PC-3 (cell line): ENCODE data around the gene KDF1. TPM values are rescaled to one million over a fixed set of nuclear protein-coding genes. Genes with fewer than 3 reads are reported as not detected.

Experiments used
- ATAC-seq: fragments of 200-7000 bp; cut with Tn5 transposase; 2 replicates; pipeline ENCODE4 v1.9.1; 2020; ENCODE audit warnings: mild to moderate bottlenecking, moderate library complexity
- BruUV-seq: library from RNA; stranded (reverse); fragments of 400-500 nt; replicated peaks from 2 replicates; lab custom pipeline; 2021; lab: Mats Ljungman, UMichigan
- CTCF ChIA-PET: fragments of 300-600 bp; sonication (Branson Sonifier 250); formaldehyde crosslinking; loops from one replicate; lab custom pipeline; 2022; ENCODE audit warnings: antibody characterized with exemption; lab: Charles Lee
- POLR2A ChIA-PET: fragments of 300-600 bp; sonication (Branson Sonifier 250); formaldehyde crosslinking; loops from one replicate; lab custom pipeline; 2022; ENCODE audit warnings: antibody characterized with exemption; ENCODE audit not compliant: unreplicated experiment; lab: Charles Lee
- DNase-seq: peaks from one replicate; pipeline ENCODE4 v3.0.0-alpha.2; 2015
- H2AFZ ChIP-seq: fragments of 300-600 bp; sonication (generic); 2 replicates; pipeline ENCODE4 v1.6.0; 2016; ENCODE audit warnings: antibody characterized with exemption, low read length
- H3F3A ChIP-seq: fragments of 300-600 bp; sonication (generic); one replicate; pipeline ENCODE4 v1.6.0; 2017; ENCODE audit warnings: antibody characterized with exemption, low read length, control low read depth, mild to moderate bottlenecking; ENCODE audit not compliant: unreplicated experiment
- H3K27ac ChIP-seq: fragments of 300-600 bp; sonication (generic); 2 replicates; pipeline ENCODE4 v1.5.1; 2016; ENCODE audit warnings: mild to moderate bottlenecking, low read length
- H3K27me3 ChIP-seq: fragments of 300-600 bp; sonication (generic); 2 replicates; pipeline ENCODE4 v1.6.1; 2016; ENCODE audit warnings: low read length, mixed read lengths
- H3K36me3 ChIP-seq: fragments of 300-600 bp; sonication (generic); 2 replicates; pipeline ENCODE4 v1.6.1; 2016; ENCODE audit warnings: low read depth, mixed run types, low read length, mixed read lengths
- H3K4me1 ChIP-seq: fragments of 300-600 bp; sonication (generic); 2 replicates; pipeline ENCODE4 v1.5.1; 2016; ENCODE audit warnings: low read length; ENCODE audit not compliant: insufficient read depth
- H3K4me2 ChIP-seq: fragments of 300-600 bp; sonication (generic); 2 replicates; pipeline ENCODE4 v1.6.0; 2016; ENCODE audit warnings: low read length
- H3K4me3 ChIP-seq: fragments of 300-600 bp; sonication (generic); 2 replicates; pipeline ENCODE4 v1.5.1; 2016; ENCODE audit warnings: mild to moderate bottlenecking, low read length, mixed read lengths
- H3K79me2 ChIP-seq: fragments of 300-600 bp; sonication (generic); 2 replicates; pipeline ENCODE4 v1.6.1; 2017; ENCODE audit warnings: low read length, mixed read lengths
- H3K9ac ChIP-seq: fragments of 300-600 bp; sonication (generic); 2 replicates; pipeline ENCODE4 v1.6.0; 2016; ENCODE audit warnings: mild to moderate bottlenecking, low read length
- H3K9me2 ChIP-seq: fragments of 300-600 bp; sonication (generic); replicated peaks from 2 replicates; pipeline ENCODE4 v1.6.1; 2016; ENCODE audit warnings: mixed run types, low read length, mixed read lengths
- H3K9me3 ChIP-seq: fragments of 300-600 bp; sonication (generic); 2 replicates; pipeline ENCODE4 v1.6.1; 2016; ENCODE audit warnings: low read length, mixed read lengths
- H4K20me1 ChIP-seq: fragments of 300-600 bp; sonication (generic); 2 replicates; pipeline ENCODE4 v1.6.1; 2016; ENCODE audit warnings: low read length, mixed read lengths
- EZH2 ChIP-seq: fragments of 300-600 bp; sonication (generic); IDR thresholded peaks from one replicate; pipeline ENCODE4 v1.6.1; 2017; ENCODE audit warnings: antibody characterized with exemption, mild to moderate bottlenecking, low read length; ENCODE audit not compliant: unreplicated experiment
- EZH2phosphoT487 ChIP-seq: fragments of 300-600 bp; sonication (generic); IDR thresholded peaks from 2 replicates; pipeline ENCODE4 v1.6.1; 2018; ENCODE audit warnings: mild to moderate bottlenecking, antibody characterized with exemption, low read length, borderline replicate concordance
- intact Hi-C: fragments of 100-400 bp; cut with micrococcal nuclease; formaldehyde crosslinking; loops from 2 replicates; pipeline ENCODE4 v1.9.0; 2023
- total RNA-seq: library from RNA; depleted of rRNA; stranded (reverse); fragments of >200 nt; gene quantifications from 2 replicates; pipeline ENCODE4 v1.2.3, GENCODE V29; 2014
- TF ChIP-seq, protein P1 (sequence below): fragments of 300-600 bp; sonication (generic); conservative IDR thresholded peaks from 2 replicates; pipeline ENCODE4 v1.5.1; 2017; ENCODE audit warnings: antibody characterized with exemption, low read depth, mild to moderate bottlenecking, low read length

Gene KDF1
- total RNA-seq, 1 experiment from 2014 or later = 22.9 TPM

DNA sequence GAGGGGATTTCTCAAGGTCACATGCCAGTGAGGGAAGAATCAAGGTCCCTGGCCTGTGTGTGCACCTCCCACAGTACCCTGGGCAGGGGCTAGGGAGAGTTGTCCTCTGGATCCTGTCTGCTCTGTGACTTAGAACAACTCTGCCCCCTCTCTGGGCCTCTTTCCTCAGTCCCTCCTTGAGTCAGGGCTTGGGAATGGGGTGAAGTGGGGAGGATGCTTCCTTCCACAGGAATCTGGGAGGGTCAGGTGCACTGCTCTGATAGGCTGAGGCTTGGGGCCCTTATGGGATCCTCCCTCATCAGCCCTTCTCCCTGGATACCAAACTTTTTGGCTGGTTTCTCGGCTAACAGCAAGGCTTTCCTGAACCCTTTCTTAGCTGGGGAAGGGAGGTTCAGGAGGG is 35.8 kb upstream of the KDF1 start:
- H3F3A ChIP-seq = peaks cover 19% of the 10 kb centered on the region
- H3K4me2 ChIP-seq = peak overlapping the region; percentile 90
- H3K4me1 ChIP-seq = peaks cover 74% of the 10 kb centered on the region
- BruUV-seq = no TSS peak
- ATAC-seq (peak; percentile 5; the same call in 1 of the 2 replicates), DNase-seq (peak; percentile 71)
- H3K9me3 ChIP-seq = no peaks in the 10 kb centered on the region
- peak overlapping the region; percentile 82; the same call in 1 of the 2 replicates for H3K9ac ChIP-seq
- POLR2A ChIA-PET = no interaction called here
- H2AFZ ChIP-seq = no peak overlapping the region
- no peaks in the 10 kb centered on the region for H3K9me2 ChIP-seq
- TF ChIP-seq EZH2phosphoT487 = no peak
- no peak for TF ChIP-seq EZH2
- TF ChIP-seq, protein P1, sequence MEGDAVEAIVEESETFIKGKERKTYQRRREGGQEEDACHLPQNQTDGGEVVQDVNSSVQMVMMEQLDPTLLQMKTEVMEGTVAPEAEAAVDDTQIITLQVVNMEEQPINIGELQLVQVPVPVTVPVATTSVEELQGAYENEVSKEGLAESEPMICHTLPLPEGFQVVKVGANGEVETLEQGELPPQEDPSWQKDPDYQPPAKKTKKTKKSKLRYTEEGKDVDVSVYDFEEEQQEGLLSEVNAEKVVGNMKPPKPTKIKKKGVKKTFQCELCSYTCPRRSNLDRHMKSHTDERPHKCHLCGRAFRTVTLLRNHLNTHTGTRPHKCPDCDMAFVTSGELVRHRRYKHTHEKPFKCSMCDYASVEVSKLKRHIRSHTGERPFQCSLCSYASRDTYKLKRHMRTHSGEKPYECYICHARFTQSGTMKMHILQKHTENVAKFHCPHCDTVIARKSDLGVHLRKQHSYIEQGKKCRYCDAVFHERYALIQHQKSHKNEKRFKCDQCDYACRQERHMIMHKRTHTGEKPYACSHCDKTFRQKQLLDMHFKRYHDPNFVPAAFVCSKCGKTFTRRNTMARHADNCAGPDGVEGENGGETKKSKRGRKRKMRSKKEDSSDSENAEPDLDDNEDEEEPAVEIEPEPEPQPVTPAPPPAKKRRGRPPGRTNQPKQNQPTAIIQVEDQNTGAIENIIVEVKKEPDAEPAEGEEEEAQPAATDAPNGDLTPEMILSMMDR = no peak
- peak overlapping the region; percentile 27 for H3K27ac ChIP-seq
- peaks cover 57% of the 10 kb centered on the region for H3K79me2 ChIP-seq
- intact Hi-C loops = loop anchor here (2.0 kb wide), 2 partner anchors 35 to 101 kb away; no protein-coding TSS in a partner anchor
- H3K27me3 ChIP-seq = no peaks in the 10 kb centered on the region
- H4K20me1 ChIP-seq = peaks cover 27% of the 10 kb centered on the region
- CTCF ChIA-PET = interaction anchor here (0.8 kb wide), 1 partner anchor 34 kb away, joined by 3 read pairs; no protein-coding TSS in a partner anchor
- peak overlapping the region; percentile 88 for H3K4me3 ChIP-seq
- peaks cover 12% of the 10 kb centered on the region for H3K36me3 ChIP-seq

DNA sequence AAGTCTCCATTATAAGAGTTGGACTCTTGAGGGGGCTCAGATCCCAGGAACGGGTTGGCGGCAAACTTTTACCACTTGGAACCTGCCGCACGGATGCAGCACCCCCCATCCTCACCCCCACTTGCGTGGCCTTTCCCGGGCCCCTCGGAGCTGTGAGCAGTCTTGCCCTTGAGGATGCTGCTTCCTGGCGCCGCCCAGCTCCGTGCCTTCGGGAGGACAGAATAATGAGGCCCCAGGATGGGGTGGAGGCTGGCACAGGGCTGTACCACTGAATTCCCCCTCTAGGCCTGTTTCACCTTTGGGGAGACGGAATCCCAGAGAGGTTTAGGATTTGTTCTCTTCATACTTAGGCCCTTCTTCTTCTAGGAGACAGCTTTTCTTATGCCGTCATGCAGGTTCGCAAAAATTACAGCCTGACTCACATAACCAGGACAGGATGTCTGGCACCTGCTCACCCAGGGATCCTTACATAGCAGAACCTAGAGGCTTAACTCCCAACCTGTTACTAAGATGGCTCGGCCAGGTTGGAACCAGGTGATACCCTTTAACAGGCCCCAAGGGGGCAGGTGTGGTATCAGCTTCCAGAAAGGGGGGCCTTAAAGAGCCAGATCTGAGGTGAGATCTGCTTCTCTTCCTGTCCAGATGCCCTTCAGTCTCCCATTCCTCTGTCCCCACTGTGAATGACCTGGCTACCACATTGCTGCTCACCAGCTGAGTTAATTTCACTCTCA is 34.7 kb upstream of the KDF1 start:
- Histone ChIP-seq H3K4me3 (peak overlapping the region; percentile 88), H3K36me3 (peaks cover 12% of the 10 kb centered on the region), H3K79me2 (peaks cover 56% of the 10 kb centered on the region), H3K4me1 (peaks cover 70% of the 10 kb centered on the region), H3F3A (peaks cover 23% of the 10 kb centered on the region), H3K27me3 (no peaks in the 10 kb centered on the region), H2AFZ (no peak overlapping the region), H3K9me3 (no peaks in the 10 kb centered on the region), H3K27ac (peak overlapping the region; percentile 49), H3K9ac (peak overlapping the region; percentile 82), H3K4me2 (peak overlapping the region; percentile 90), H4K20me1 (peaks cover 27% of the 10 kb centered on the region), H3K9me2 (no peaks in the 10 kb centered on the region)
- ChIA-PET CTCF (interaction anchor here (0.5 kb wide), 2 partner anchors 12 to 29 kb away, joined by 3 to 5 read pairs; no protein-coding TSS in a partner anchor), POLR2A (interaction anchor here (0.5 kb wide), 1 partner anchor 28 kb away, joined by 10 read pairs; no protein-coding TSS in a partner anchor)
- TF ChIP-seq EZH2 (no peak), EZH2phosphoT487 (no peak)
- TF ChIP-seq, protein P1 = no peak
- DNase-seq (peak; percentile 56), ATAC-seq (no peak)
- TSS peak; percentile 36 for BruUV-seq
- intact Hi-C loops = no loop called here
